ENCODE measurements around the gene SLC12A7.

Gene SLC12A7

GRCh38 chr5:1059884-1060263 is 52.0 kb downstream of the SLC12A7 start:
- no peak overlapping the region for H3K27ac ChIP-seq
- no peak for TF ChIP-seq CTCF (conservative IDR thresholded peaks at IDR 0.05)

GRCh38 chr5:1058988-1059883 is 52.6 kb downstream of the SLC12A7 start:
- TF ChIP-seq CTCF (conservative IDR thresholded peaks at IDR 0.05) = no peak
- H3K27ac ChIP-seq = no peak overlapping the region

GRCh38 chr5:1058083-1058945 is 53.5 kb downstream of the SLC12A7 start:
- no peak for TF ChIP-seq CTCF (conservative IDR thresholded peaks at IDR 0.05)
- no peak overlapping the region for H3K27ac ChIP-seq

- H3K27ac ChIP-seq = no peak overlapping the region
- TF ChIP-seq CTCF (conservative IDR thresholded peaks at IDR 0.05) = no peak
Measured at GRCh38 chr5:1057485-1058082, 54.3 kb downstream of the SLC12A7 start.

DNA sequence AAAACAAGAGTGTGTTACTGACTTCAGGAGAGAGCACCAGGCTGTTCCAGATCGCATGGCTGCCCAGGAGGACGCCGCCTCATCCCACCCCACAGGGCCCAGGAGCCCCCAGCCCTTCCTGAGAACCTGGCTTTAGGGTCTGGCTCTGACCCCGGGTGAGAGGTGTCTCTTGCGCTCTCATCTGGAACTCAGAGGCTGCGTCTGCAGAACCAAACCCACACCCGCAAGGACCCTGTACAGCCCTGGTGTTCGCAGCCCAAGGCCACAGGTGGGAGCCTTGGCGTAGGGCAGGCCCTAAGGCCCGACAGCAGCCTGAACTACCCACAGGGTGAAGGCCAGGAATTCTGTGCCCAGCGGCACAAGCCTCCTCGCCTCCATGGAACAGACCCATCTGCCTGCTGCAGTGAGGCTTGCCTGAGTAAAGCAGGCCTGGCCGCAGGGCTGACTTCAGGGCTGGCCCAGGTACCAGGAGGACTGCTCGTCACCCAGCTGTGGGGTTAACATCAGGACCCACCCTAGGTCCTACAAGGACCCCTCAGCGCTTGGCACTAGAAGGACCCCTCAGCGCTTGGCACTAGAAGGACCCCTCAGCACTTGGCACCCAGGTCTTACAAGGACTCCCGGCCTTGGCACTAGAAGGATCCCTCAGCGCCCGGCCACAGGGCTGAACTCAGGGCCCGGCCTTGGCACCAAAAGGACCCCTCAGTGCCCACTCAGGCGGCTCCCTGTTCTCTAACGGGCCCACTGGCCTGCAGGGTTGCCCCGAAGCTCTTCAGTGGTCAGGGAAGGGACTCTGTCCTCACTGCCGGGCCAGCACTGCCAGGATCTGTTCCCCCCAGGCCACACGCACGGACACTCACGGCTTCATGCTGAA is 55.0 kb downstream of the SLC12A7 start:
- no peak overlapping the region for H3K27ac ChIP-seq
- TF ChIP-seq CTCF (conservative IDR thresholded peaks at IDR 0.05) = no peak

GRCh38 chr5:1055896-1056610 is 55.8 kb downstream of the SLC12A7 start:
- no peak overlapping the region for H3K27ac ChIP-seq
- TF ChIP-seq CTCF (conservative IDR thresholded peaks at IDR 0.05) = no peak

Data from VCaP (cell line).